Panc1 (cell line): Measurements from ENCODE around the gene GAL3ST3. TPM values are rescaled to one million over a fixed set of nuclear protein-coding genes. Genes with fewer than 3 reads are reported as not detected.

Experiments
- ATAC-seq: fragments of 200-7000 bp; cut with Tn5 transposase; 2 replicates; pipeline ENCODE4 v1.9.1; 2020; ENCODE audit warnings: mild to moderate bottlenecking, moderate library complexity
- BruUV-seq: library from RNA; stranded (reverse); fragments of 400-500 nt; replicated peaks from 2 replicates; lab custom pipeline; 2021; lab: Mats Ljungman, UMichigan
- CTCF ChIA-PET: fragments of 300-600 bp; sonication (Branson Sonifier 250); formaldehyde crosslinking; loops from one replicate; lab custom pipeline; 2022; ENCODE audit warnings: antibody characterized with exemption; lab: Charles Lee
- POLR2A ChIA-PET: fragments of 300-600 bp; sonication (Branson Sonifier 250); formaldehyde crosslinking; loops from one replicate; lab custom pipeline; 2022; ENCODE audit warnings: antibody characterized with exemption; lab: Charles Lee
- DNase-seq: peaks from one replicate; pipeline ENCODE4 v3.0.0-alpha.2; 2010; ENCODE audit warnings: low read depth, low spot score
- H3K27ac ChIP-seq: 2 replicates; pipeline ENCODE4 v1.5.1; 2011; ENCODE audit warnings: mild to moderate bottlenecking, low read length, inconsistent platforms
- H3K27me3 ChIP-seq: fragments of 200-500 bp; sonication (Bioruptor generic); 2 replicates; pipeline ENCODE4 v1.6.0; 2014; ENCODE audit warnings: low read length, inconsistent platforms; ENCODE audit not compliant: control insufficient read depth, insufficient read depth
- H3K36me3 ChIP-seq: fragments of 200-500 bp; sonication (Bioruptor generic); 2 replicates; pipeline ENCODE4 v1.5.1; 2014; ENCODE audit warnings: inconsistent platforms, mild to moderate bottlenecking, low read length, moderate library complexity; ENCODE audit not compliant: control insufficient read depth, insufficient read depth
- H3K4me1 ChIP-seq: 2 replicates; pipeline ENCODE4 v1.5.1; 2011; ENCODE audit warnings: inconsistent platforms, mild to moderate bottlenecking, low read length, moderate library complexity; ENCODE audit not compliant: control insufficient read depth, insufficient read depth
- H3K4me3 ChIP-seq, 2 experiments: 2 replicates each; pipeline ENCODE4 v1.5.1; 2011 to 2012; ENCODE audit warnings: low read depth in 2 of 2, low read length in 2 of 2, mild to moderate bottlenecking in 2 of 2, inconsistent platforms in 1 of 2, moderate library complexity in 1 of 2
- H3K9me3 ChIP-seq: fragments of 200-500 bp; sonication (Bioruptor generic); 2 replicates; pipeline ENCODE4 v1.5.1; 2014; ENCODE audit warnings: low read depth, mild to moderate bottlenecking, inconsistent platforms, low read length, moderate library complexity; ENCODE audit not compliant: control insufficient read depth, insufficient read depth
- CTCF ChIP-seq: fragments of 450-650 bp; IDR thresholded peaks from 2 replicates; pipeline ENCODE4 v1.5.1; 2017; ENCODE audit warnings: mild to moderate bottlenecking
- POLR2AphosphoS5 ChIP-seq: IDR thresholded peaks from 2 replicates; pipeline ENCODE4 v1.6.1; 2012; ENCODE audit warnings: mild to moderate bottlenecking, low read depth, low read length, moderate library complexity
- SIN3A ChIP-seq: IDR thresholded peaks from 2 replicates; pipeline ENCODE4 v1.6.1; 2012; ENCODE audit warnings: low read depth, mild to moderate bottlenecking, low read length, moderate library complexity, borderline replicate concordance; ENCODE audit not compliant: insufficient read depth
- TCF7L2 ChIP-seq: IDR thresholded peaks from 2 replicates; pipeline ENCODE4 v1.6.1; 2011; ENCODE audit warnings: mild to moderate bottlenecking, low read depth, low read length, inconsistent platforms
- in situ Hi-C: cut with HindIII; loops from 2 replicates; pipeline ENCODE4 v1.10.0; 2016; ENCODE audit warnings: low sequenced_read_pairs, low pct_unique_long_range_greater_than_20kb
- intact Hi-C: fragments of 100-400 bp; cut with micrococcal nuclease; formaldehyde crosslinking; loops from one replicate; pipeline ENCODE4 v1.10.0; 2022; ENCODE audit not compliant: unreplicated experiment
- total RNA-seq: library from RNA; stranded (reverse); gene quantifications from one replicate; pipeline ENCODE4 v1.2.1, GENCODE V29; 2021; ENCODE audit not compliant: unreplicated experiment
- TF ChIP-seq, protein P1 (sequence below), 2 experiments: IDR thresholded peaks; 2 replicates each; pipeline ENCODE4 v1.6.1; 2011 to 2012; ENCODE audit warnings: low read depth in 2 of 2, control low read depth in 1 of 2, low read length in 1 of 2, mild to moderate bottlenecking in 1 of 2, moderate library complexity in 1 of 2; ENCODE audit not compliant: insufficient read depth in 1 of 2

GAL3ST3 gene
- total RNA-seq, 1 experiment from 2014 or later = not detected

GRCh38 chr11:66072518-66072917 lies 23.6 kb upstream of the GAL3ST3 start:
- intact Hi-C loops = no loop called here
- POLR2A ChIA-PET = interaction anchor here (0.6 kb wide), 1 partner anchor 46 kb away, joined by 4 read pairs; the partner anchor contains the start of gene CATSPER1

GRCh38 chr11:66072081-66072480 lies 23.1 kb upstream of the GAL3ST3 start:
- TF ChIP-seq, protein P1, sequence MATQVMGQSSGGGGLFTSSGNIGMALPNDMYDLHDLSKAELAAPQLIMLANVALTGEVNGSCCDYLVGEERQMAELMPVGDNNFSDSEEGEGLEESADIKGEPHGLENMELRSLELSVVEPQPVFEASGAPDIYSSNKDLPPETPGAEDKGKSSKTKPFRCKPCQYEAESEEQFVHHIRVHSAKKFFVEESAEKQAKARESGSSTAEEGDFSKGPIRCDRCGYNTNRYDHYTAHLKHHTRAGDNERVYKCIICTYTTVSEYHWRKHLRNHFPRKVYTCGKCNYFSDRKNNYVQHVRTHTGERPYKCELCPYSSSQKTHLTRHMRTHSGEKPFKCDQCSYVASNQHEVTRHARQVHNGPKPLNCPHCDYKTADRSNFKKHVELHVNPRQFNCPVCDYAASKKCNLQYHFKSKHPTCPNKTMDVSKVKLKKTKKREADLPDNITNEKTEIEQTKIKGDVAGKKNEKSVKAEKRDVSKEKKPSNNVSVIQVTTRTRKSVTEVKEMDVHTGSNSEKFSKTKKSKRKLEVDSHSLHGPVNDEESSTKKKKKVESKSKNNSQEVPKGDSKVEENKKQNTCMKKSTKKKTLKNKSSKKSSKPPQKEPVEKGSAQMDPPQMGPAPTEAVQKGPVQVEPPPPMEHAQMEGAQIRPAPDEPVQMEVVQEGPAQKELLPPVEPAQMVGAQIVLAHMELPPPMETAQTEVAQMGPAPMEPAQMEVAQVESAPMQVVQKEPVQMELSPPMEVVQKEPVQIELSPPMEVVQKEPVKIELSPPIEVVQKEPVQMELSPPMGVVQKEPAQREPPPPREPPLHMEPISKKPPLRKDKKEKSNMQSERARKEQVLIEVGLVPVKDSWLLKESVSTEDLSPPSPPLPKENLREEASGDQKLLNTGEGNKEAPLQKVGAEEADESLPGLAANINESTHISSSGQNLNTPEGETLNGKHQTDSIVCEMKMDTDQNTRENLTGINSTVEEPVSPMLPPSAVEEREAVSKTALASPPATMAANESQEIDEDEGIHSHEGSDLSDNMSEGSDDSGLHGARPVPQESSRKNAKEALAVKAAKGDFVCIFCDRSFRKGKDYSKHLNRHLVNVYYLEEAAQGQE (IDR thresholded peaks at IDR 0.05; ENCODE audit: insufficient read depth in 1 of 2, low read depth in 2 of 2, low read length in 1 of 2) = no peak
- no peak for TF ChIP-seq CTCF
- TF ChIP-seq POLR2AphosphoS5 = no peak
- no peak for TF ChIP-seq SIN3A
- TF ChIP-seq TCF7L2 = no peak
- Histone ChIP-seq H3K36me3 (peaks cover 5% of the 10 kb centered on the region; the same call in 1 of the 2 replicates), H3K4me3 (peak overlapping the region; percentile 73 to 79), H3K9me3 (no peaks in the 10 kb centered on the region), H3K27me3 (no peaks in the 10 kb centered on the region), H3K27ac (peak overlapping the region; percentile 78), H3K4me1 (peaks cover 27% of the 10 kb centered on the region)
- ChIA-PET CTCF (interaction anchor here (0.8 to 0.9 kb wide), 2 partner anchors 27 to 78 kb away, joined by 4 read pairs; no protein-coding TSS in a partner anchor), POLR2A (interaction anchor here (1.5 kb wide), 1 partner anchor 20 kb away, joined by 4 read pairs; the partner anchor contains the start of gene SF3B2)
- BruUV-seq = no TSS peak
- no peak for DNase-seq
- in situ Hi-C loops = no loop called here
- intact Hi-C loops = no loop called here
- no peak for ATAC-seq

More at GRCh38 chr11:66072518-66072917, 23.6 kb upstream of the GAL3ST3 start:
- Histone ChIP-seq H3K4me3 (peak overlapping the region in 1 of 2 experiments; percentile 73; a peak in 1 of 4 replicates), H3K27me3 (no peaks in the 10 kb centered on the region), H3K4me1 (peaks cover 27% of the 10 kb centered on the region), H3K36me3 (0 out of 2 replicates have a peak, but pooled peaks cover 2% of the 10 kb centered on the region), H3K27ac (no peak overlapping the region; the same call in 1 of the 2 replicates), H3K9me3 (no peaks in the 10 kb centered on the region)
- CTCF ChIA-PET = interaction anchor here (0.5 to 0.6 kb wide), 2 partner anchors 53 to 169 kb away, joined by 4 read pairs; no protein-coding TSS in a partner anchor
- in situ Hi-C loops = no loop called here
- TF ChIP-seq CTCF = no peak
- no peak for TF ChIP-seq POLR2AphosphoS5
- no peak for TF ChIP-seq TCF7L2
- TF ChIP-seq, protein P1 (IDR thresholded peaks at IDR 0.05; ENCODE audit: insufficient read depth in 1 of 2, low read depth in 2 of 2, low read length in 1 of 2) = no peak
- TF ChIP-seq SIN3A = no peak
- no peak for DNase-seq
- no peak for ATAC-seq
- TSS peak; percentile 37 for BruUV-seq
